Lower leg skin (tissue), 4 donors: Measurements from ENCODE around the gene ENOX1. TPM values are rescaled to one million over a fixed set of nuclear protein-coding genes. Genes with fewer than 3 reads are reported as not detected.

Source experiments
- DNase-seq, 2 donors: peaks; one replicate each; pipeline ENCODE4 v3.0.0-alpha.2; 2019; ENCODE audit warnings: low spot score in 2 of 2
- H3K4me3 ChIP-seq: fragments of 200-600 bp; sonication (generic); 2 replicates; pipeline ENCODE4 v1.5.1; 2017; ENCODE audit warnings: mild to moderate bottlenecking, low read depth; ENCODE audit not compliant: poor library complexity, severe bottlenecking
- CTCF ChIP-seq, 3 donors: fragments of 450-650 bp; IDR thresholded peaks; one replicate each; pipeline ENCODE4 v1.5.1; 2016; ENCODE audit warnings: antibody characterized with exemption in 3 of 3, mild to moderate bottlenecking in 3 of 3, moderate library complexity in 2 of 3
- POLR2A ChIP-seq, 2 donors: fragments of 450-650 bp; IDR thresholded peaks; one replicate each; pipeline ENCODE4 v1.6.1; 2016 to 2017; ENCODE audit warnings: antibody characterized with exemption in 2 of 2, mild to moderate bottlenecking in 1 of 2, moderate library complexity in 1 of 2
- WGBS, 2 donors: methylation state at CpG; one replicate each; pipeline ENCODE4 v1.1.5; 2018; 5-methylcytosine and 5-hydroxymethylcytosine counted together
- intact Hi-C: fragments of 100-400 bp; cut with DNase I; formaldehyde crosslinking; loops from one replicate; pipeline ENCODE4 v1.15.0; 2023; ENCODE audit warnings: low total_unique reads
- total RNA-seq, 4 donors: library from RNA; depleted of rRNA; stranded (reverse); fragments of >200 nt; gene quantifications; one replicate each; pipeline ENCODE4 v1.1.0, GENCODE V29; 2016

Gene ENOX1
- total RNA-seq, 4 donors from 2014 or later, result 0.11 to 0.52 (median 0.30) TPM

DNA sequence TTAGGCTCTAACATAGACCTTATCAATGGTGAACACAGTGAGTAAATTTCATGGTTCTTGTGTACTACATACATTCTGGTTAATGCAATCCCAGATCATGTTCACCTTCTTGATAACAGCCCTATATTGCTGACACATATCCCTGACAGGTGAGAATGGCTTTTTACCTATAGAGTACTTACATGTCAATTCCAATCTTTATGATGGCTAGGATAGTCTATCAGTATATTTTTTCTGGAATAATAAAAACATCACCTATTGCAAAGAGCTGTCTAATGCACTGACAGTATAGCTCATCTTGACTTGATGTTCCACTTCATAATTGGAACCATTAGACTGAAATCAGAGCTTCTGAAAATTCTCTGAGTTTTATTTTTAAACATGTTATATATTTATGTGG lies 199.4 kb downstream of the ENOX1 start:
- intact Hi-C loops, result no loop called here
- no peak overlapping the region for H3K4me3 ChIP-seq
- TF ChIP-seq POLR2A (IDR thresholded peaks at IDR 0.05) (no peak), CTCF (IDR thresholded peaks at IDR 0.05) (no peak)
- DNase-seq, result no peak

DNA sequence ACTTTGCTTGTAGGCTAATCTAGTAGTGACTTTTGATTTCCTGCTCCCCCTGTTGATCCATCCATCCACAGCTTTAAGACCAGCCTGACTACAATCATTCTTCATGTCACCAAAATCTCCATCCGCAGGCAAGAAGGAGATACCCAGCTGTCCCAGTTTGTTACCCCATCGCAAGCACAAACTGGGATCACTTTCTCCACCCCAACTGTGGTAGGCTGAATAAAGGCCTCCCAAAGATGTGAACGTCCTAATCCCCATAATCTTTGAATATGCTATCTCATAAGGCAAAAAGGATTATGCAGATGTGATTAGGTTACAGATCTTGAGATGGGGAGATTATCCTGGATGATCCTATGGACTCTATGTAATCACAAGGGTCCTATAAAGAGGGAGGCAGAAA lies 202.0 kb downstream of the ENOX1 start:
- WGBS, 2 donors, result 91 to 98% methylated on average over 3 of the region's 3 CpGs
- TF ChIP-seq POLR2A (IDR thresholded peaks at IDR 0.05), result no peak
- no peak for TF ChIP-seq CTCF (IDR thresholded peaks at IDR 0.05)
- DNase-seq, result no peak
- H3K4me3 ChIP-seq, result no peak overlapping the region
- intact Hi-C loops, result no loop called here

- no peak for TF ChIP-seq POLR2A (IDR thresholded peaks at IDR 0.05)
- TF ChIP-seq CTCF (IDR thresholded peaks at IDR 0.05), result no peak
- WGBS, 2 donors, result 67% methylated on average over 1 of the region's 1 CpG
- DNase-seq, result no peak
- H3K4me3 ChIP-seq, result no peak overlapping the region
- intact Hi-C loops, result no loop called here
Measured at GRCh38 chr13:43583321-43583720, 203.5 kb downstream of the ENOX1 start.

GRCh38 chr13:43580280-43580679 lies 206.5 kb downstream of the ENOX1 start:
- WGBS, 2 donors, result 84 to 88% methylated on average over 4 of the region's 4 CpGs
- intact Hi-C loops, result no loop called here
- no peak for TF ChIP-seq POLR2A (IDR thresholded peaks at IDR 0.05)
- no peak for TF ChIP-seq CTCF (IDR thresholded peaks at IDR 0.05)
- no peak overlapping the region for H3K4me3 ChIP-seq
- DNase-seq, result no peak

DNA sequence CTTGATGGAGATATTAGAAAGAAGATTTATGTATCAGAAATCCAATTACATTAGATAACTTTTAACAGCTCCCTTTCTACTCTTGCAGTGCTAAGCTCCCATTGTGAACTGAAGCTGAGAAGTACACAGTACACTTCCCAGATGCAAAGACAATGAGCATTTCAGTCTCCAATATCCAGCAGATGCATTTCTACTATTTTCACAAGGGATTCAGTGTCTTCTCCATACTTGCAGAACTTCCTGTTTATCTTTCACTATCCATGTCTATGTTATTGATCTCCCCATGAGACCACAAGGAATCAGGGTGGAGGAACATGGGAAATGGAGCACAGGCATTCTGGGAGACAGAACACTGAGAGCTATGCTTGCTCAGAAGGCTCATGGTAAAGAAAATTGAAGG lies 207.5 kb downstream of the ENOX1 start:
- TF ChIP-seq POLR2A (IDR thresholded peaks at IDR 0.05) (no peak), CTCF (IDR thresholded peaks at IDR 0.05) (no peak)
- no peak for DNase-seq
- H3K4me3 ChIP-seq, result no peak overlapping the region
- intact Hi-C loops, result no loop called here

GRCh38 chr13:43574605-43575004 lies 212.2 kb downstream of the ENOX1 start:
- WGBS, 2 donors, result 85 to 89% methylated on average over 4 of the region's 4 CpGs
- TF ChIP-seq CTCF (IDR thresholded peaks at IDR 0.05) (no peak), POLR2A (IDR thresholded peaks at IDR 0.05) (no peak)
- intact Hi-C loops, result no loop called here
- DNase-seq, result no peak
- no peak overlapping the region for H3K4me3 ChIP-seq
